Measurements from ENCODE around the gene MGAT1. TPM values are rescaled to one million over a fixed set of nuclear protein-coding genes. Genes with fewer than 3 reads are reported as not detected.

The MGAT1 gene
- total RNA-seq, 2 experiments from 2014 or later = 161 to 171 TPM

GRCh38 chr5:180810210-180810958 is 7.8 kb upstream of the MGAT1 start:
- H3K9me3 Mint-ChIP-seq = no peaks in the 10 kb centered on the region
- peaks cover 57% of the 10 kb centered on the region for H3K4me1 Mint-ChIP-seq (ENCODE audit: low read depth)
- H3K27me3 Mint-ChIP-seq = no peaks in the 10 kb centered on the region
- intact Hi-C loops (cut with micrococcal nuclease) = loop anchor here (5.0 kb wide), 1 partner anchor 52 kb away; the partner anchor contains the start of gene ZFP62
- peaks cover 32% of the 10 kb centered on the region for H3K36me3 Mint-ChIP-seq (ENCODE audit: low read depth)
- no peak for TF ChIP-seq CTCF (IDR thresholded peaks at IDR 0.05)
- DNase-seq = peak; percentile 95
- CTCF ChIA-PET = interaction anchor here (0.7 to 3.8 kb wide), 3 partner anchors 9 to 192 kb away, joined by 3 to 32 read pairs (median 4); no protein-coding TSS in a partner anchor
- peak; percentile 83 for ATAC-seq
- POLR2A ChIA-PET = interaction anchor here (0.6 to 10.0 kb wide), 4 partner anchors 16 to 432 kb away, joined by 3 to 87 read pairs (median 5); no protein-coding TSS in a partner anchor
- peak overlapping the region; percentile 99 for H3K27ac Mint-ChIP-seq
- H3K4me3 Mint-ChIP-seq = peak overlapping the region; percentile 88

GRCh38 chr5:180809403-180810209 is 7.0 kb upstream of the MGAT1 start:
- Mint-ChIP-seq H3K4me3 (peak overlapping the region; percentile 88), H3K36me3 (ENCODE audit: low read depth) (peaks cover 40% of the 10 kb centered on the region), H3K9me3 (no peaks in the 10 kb centered on the region), H3K27ac (peak overlapping the region; percentile 99), H3K4me1 (ENCODE audit: low read depth) (peaks cover 59% of the 10 kb centered on the region), H3K27me3 (no peaks in the 10 kb centered on the region)
- DNase-seq = peak; percentile 93
- CTCF ChIA-PET = interaction anchor here (1.2 to 1.5 kb wide), 2 partner anchors 9 to 21 kb away, joined by 4 read pairs; no protein-coding TSS in a partner anchor
- intact Hi-C loops (cut with micrococcal nuclease) = loop anchor here (5.0 kb wide), 1 partner anchor 53 kb away; the partner anchor contains the start of gene ZFP62
- peak; percentile 77 for ATAC-seq
- TF ChIP-seq CTCF (IDR thresholded peaks at IDR 0.05) = no peak
- POLR2A ChIA-PET = interaction anchor here (0.7 to 10.0 kb wide), 3 partner anchors 16 to 22 kb away, joined by 3 to 87 read pairs (median 6); no protein-coding TSS in a partner anchor

- CTCF ChIA-PET = interaction anchor here (0.8 to 1.5 kb wide), 3 partner anchors 22 to 89 kb away, joined by 3 to 4 read pairs (median 3); no protein-coding TSS in a partner anchor
- H3K27ac Mint-ChIP-seq = peak overlapping the region; percentile 99
- peak overlapping the region; percentile 88 for H3K4me3 Mint-ChIP-seq
- no peaks in the 10 kb centered on the region for H3K27me3 Mint-ChIP-seq
- ATAC-seq (no peak), DNase-seq (peak; percentile 10)
- TF ChIP-seq CTCF (IDR thresholded peaks at IDR 0.05) = no peak
- POLR2A ChIA-PET = interaction anchor here (0.7 to 10.0 kb wide), 2 partner anchors 17 to 24 kb away, joined by 3 to 87 read pairs; no protein-coding TSS in a partner anchor
- intact Hi-C loops (cut with micrococcal nuclease) = no loop called here
- H3K9me3 Mint-ChIP-seq = no peaks in the 10 kb centered on the region
- peaks cover 51% of the 10 kb centered on the region for H3K4me1 Mint-ChIP-seq (ENCODE audit: low read depth)
- peaks cover 50% of the 10 kb centered on the region for H3K36me3 Mint-ChIP-seq (ENCODE audit: low read depth)
Observed at GRCh38 chr5:180808461-180809000, 5.9 kb upstream of the MGAT1 start.

GRCh38 chr5:180807654-180808414 is 5.2 kb upstream of the MGAT1 start:
- Mint-ChIP-seq H3K4me3 (peak overlapping the region; percentile 88), H3K9me3 (no peaks in the 10 kb centered on the region), H3K4me1 (ENCODE audit: low read depth) (peaks cover 44% of the 10 kb centered on the region), H3K27ac (peak overlapping the region; percentile 99), H3K27me3 (no peaks in the 10 kb centered on the region), H3K36me3 (ENCODE audit: low read depth) (peaks cover 54% of the 10 kb centered on the region)
- intact Hi-C loops (cut with micrococcal nuclease) = no loop called here
- ChIA-PET POLR2A (interaction anchor here (1.2 to 10.0 kb wide), 2 partner anchors 10 to 24 kb away, joined by 3 to 87 read pairs; no protein-coding TSS in a partner anchor), CTCF (interaction anchor here (0.8 to 1.6 kb wide), 4 partner anchors 17 to 88 kb away, joined by 3 read pairs; no protein-coding TSS in a partner anchor)
- no peak for ATAC-seq
- no peak for TF ChIP-seq CTCF (IDR thresholded peaks at IDR 0.05)
- DNase-seq = peak; percentile 1

Data from activated CD8-positive, alpha-beta T cell treated with anti-CD3 and anti-CD28 coated beads for 36 hours (primary cell).